ENCODE results near the gene PRRT1B. TPM values are rescaled to one million over a fixed set of nuclear protein-coding genes. Genes with fewer than 3 reads are reported as not detected.

PRRT1B gene
- total and polyA plus RNA-seq, 2 of the 4 experiments (the other 2 are of a cell fraction) = not detected

DNA sequence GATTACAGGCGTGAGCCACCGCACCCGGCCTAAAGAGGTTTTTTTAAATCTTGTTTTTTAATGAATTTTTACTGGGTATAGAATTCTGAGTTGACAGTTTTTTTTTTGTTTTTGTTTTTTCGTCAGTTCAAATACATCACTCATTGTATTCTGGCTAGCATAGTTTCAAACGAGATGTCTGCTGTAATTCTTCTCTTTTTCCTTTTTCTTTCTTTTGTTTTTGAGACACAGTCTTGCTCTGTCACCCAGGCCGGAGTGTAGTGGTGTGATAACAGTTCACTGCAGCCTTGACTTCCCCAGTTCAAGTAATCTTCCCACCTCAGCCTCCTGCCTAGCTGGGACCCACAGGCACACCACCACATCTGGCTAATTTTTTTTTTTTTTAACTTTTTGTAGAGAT is 2.2 kb upstream of the PRRT1B start:
- H2BK5ac ChIP-seq (ENCODE audit: low read depth, low read length, poor library complexity, severe bottlenecking) = no peak overlapping the region
- no peak overlapping the region for H2AK9ac ChIP-seq (replicated peaks; ENCODE audit: low read depth, low read length, poor library complexity)
- peaks cover 37% of the 10 kb centered on the region for H3K27me3 ChIP-seq (ENCODE audit: control insufficient read depth, insufficient read depth, low read length)
- no peak overlapping the region for H4K8ac ChIP-seq (ENCODE audit: low read depth in 2 of 2, low read length in 2 of 2)
- H3K9ac ChIP-seq (ENCODE audit: low read depth, low read length) = no peak overlapping the region
- no peak overlapping the region for H3K56ac ChIP-seq (ENCODE audit: extremely low read depth, insufficient read depth, low read length)
- CTCF ChIA-PET = no interaction called here
- no peak overlapping the region for H2BK120ac ChIP-seq (ENCODE audit: low read depth, low read length)
- TF ChIP-seq MAZ (IDR thresholded peaks at IDR 0.05; ENCODE audit: borderline replicate concordance, low read depth, low read length) (no peak), ELK1 (IDR thresholded peaks at IDR 0.05; ENCODE audit: borderline replicate concordance, low read depth, low read length) (no peak), RAD21 (IDR thresholded peaks at IDR 0.05; ENCODE audit: low read length) (no peak)
- no peak overlapping the region for H2BK15ac ChIP-seq (ENCODE audit: low read depth, low read length)
- no peak overlapping the region for H2BK20ac ChIP-seq (ENCODE audit: low read depth, low read length)
- no peaks in the 10 kb centered on the region for H3K79me1 ChIP-seq (ENCODE audit: low read depth in 1 of 2, low read length in 2 of 2)
- no peak overlapping the region for H4K5ac ChIP-seq (ENCODE audit: low read depth, low read length)
- no TSS peak for BruUV-seq (replicated peaks)
- no peak for DNase-seq
- H2AFZ ChIP-seq (replicated peaks; ENCODE audit: low read length, poor library complexity) = no peak overlapping the region
- H4K91ac ChIP-seq (ENCODE audit: insufficient read depth, low read depth, low read length) = no peak overlapping the region
- in situ Hi-C loops (cut with MboI; ENCODE audit: low sequenced_read_pairs) (no loop called here), intact Hi-C loops (cut with micrococcal nuclease) (no loop called here), dilution Hi-C loops (cut with HindIII; ENCODE audit: low sequenced_read_pairs, unreplicated experiment) (no loop called here)
- no peak overlapping the region for H3K27ac ChIP-seq (ENCODE audit: insufficient read depth, low read length)
- no peaks in the 10 kb centered on the region for H3K9me1 ChIP-seq (ENCODE audit: insufficient read depth, low read length)
- WGBS, 2 experiments (ENCODE audit: extremely low coverage in 2 of 2, insufficient read length in 1 of 2) = no CpG with 5 or more reads among the region's 6 CpGs
- H3K36me3 ChIP-seq (ENCODE audit: control insufficient read depth, insufficient read depth, low read length) = no peaks in the 10 kb centered on the region
- no peaks in the 10 kb centered on the region for H4K20me1 ChIP-seq (ENCODE audit: insufficient read depth, low read length)
- no peak overlapping the region for H3K4me2 ChIP-seq (ENCODE audit: low read depth, low read length)
- no peak for ATAC-seq (ENCODE audit: low read depth)
- H3K4me3 ChIP-seq (ENCODE audit: insufficient read depth, low read depth, low read length) = no peak overlapping the region
- POLR2A ChIA-PET (ENCODE audit: unreplicated experiment) = no interaction called here
- peaks cover 30% of the 10 kb centered on the region for H3K9me3 ChIP-seq (ENCODE audit: control insufficient read depth, insufficient read depth, low read length)
- no peak overlapping the region for H2AK5ac ChIP-seq (ENCODE audit: low read depth, low read length)
- H3K4ac ChIP-seq (ENCODE audit: low read depth, low read length) = no peak overlapping the region
- peaks cover 4% of the 10 kb centered on the region; the same call in 1 of the 2 replicates for H3K4me1 ChIP-seq (ENCODE audit: control insufficient read depth, insufficient read depth, low read length)
- H3K18ac ChIP-seq (ENCODE audit: low read depth, low read length) = no peak overlapping the region
- H3K14ac ChIP-seq (replicated peaks; ENCODE audit: low read depth, low read length) = no peak overlapping the region
- H3K23ac ChIP-seq (ENCODE audit: low read depth, low read length) = no peak overlapping the region

Data from IMR-90 (cell line).